ENCODE measurements around the gene SIAE.

DNA sequence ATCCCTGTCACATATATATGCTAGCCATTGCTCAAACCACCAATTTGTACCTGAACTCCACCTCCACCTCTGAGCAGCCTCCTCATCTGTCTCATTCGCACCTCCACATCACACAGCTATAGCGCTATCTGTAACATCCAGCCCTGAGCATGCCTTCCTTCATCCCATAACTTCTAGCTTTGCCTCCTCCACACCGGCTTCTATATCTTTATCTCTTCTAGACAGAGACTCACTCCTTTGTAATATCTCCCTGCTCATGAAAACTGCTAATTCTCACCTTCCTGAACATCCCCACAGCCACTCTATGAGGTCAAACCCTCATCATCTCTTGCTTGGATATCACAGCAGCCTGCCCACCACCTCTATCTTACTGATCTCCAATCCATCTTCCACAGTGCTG lies 5.9 kb downstream of the SIAE start:
- TF ChIP-seq, protein P1, sequence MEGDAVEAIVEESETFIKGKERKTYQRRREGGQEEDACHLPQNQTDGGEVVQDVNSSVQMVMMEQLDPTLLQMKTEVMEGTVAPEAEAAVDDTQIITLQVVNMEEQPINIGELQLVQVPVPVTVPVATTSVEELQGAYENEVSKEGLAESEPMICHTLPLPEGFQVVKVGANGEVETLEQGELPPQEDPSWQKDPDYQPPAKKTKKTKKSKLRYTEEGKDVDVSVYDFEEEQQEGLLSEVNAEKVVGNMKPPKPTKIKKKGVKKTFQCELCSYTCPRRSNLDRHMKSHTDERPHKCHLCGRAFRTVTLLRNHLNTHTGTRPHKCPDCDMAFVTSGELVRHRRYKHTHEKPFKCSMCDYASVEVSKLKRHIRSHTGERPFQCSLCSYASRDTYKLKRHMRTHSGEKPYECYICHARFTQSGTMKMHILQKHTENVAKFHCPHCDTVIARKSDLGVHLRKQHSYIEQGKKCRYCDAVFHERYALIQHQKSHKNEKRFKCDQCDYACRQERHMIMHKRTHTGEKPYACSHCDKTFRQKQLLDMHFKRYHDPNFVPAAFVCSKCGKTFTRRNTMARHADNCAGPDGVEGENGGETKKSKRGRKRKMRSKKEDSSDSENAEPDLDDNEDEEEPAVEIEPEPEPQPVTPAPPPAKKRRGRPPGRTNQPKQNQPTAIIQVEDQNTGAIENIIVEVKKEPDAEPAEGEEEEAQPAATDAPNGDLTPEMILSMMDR (IDR thresholded peaks at IDR 0.05) = no peak
- no peak for TF ChIP-seq POLR2A (IDR thresholded peaks at IDR 0.05)
